Small intestine (tissue), 7 donors: ENCODE measurements around the gene KRT9. TPM values are rescaled to one million over a fixed set of nuclear protein-coding genes. Genes with fewer than 3 reads are reported as not detected.
"Not testable (repeated sequence)": the region's sequence is repeated elsewhere in the genome, so short reads cannot be mapped to it uniquely, and the experiment has no call there.

Experiments
- DNase-seq, 2 donors: peaks; one replicate each; pipeline versions ENCODE4 v3.0.0 to v3.0.0-alpha.2; 2013
- FAIRE-seq: peaks from 2 replicates; lab custom pipeline; 2012; peaks lifted over from hg19 to GRCh38; lab: Jason Lieb, UNC
- H3K27ac ChIP-seq, 3 donors: one replicate each; pipeline ENCODE4 v1.5.1; 2013; ENCODE audit warnings: low read length in 2 of 3, mild to moderate bottlenecking in 2 of 3, control low read depth in 1 of 3, inconsistent platforms in 1 of 3, low read depth in 1 of 3, moderate library complexity in 1 of 3
- H3K27me3 ChIP-seq, 3 donors: one replicate each; pipeline ENCODE4 v1.6.1; 2013; ENCODE audit warnings: low read length in 3 of 3, inconsistent platforms in 1 of 3; ENCODE audit not compliant: control insufficient read depth in 3 of 3, insufficient read depth in 3 of 3
- H3K36me3 ChIP-seq, 3 donors: one replicate each; pipeline ENCODE4 v1.6.1; 2013; ENCODE audit warnings: low read length in 3 of 3, inconsistent platforms in 1 of 3, low read depth in 1 of 3, mild to moderate bottlenecking in 1 of 3, moderate library complexity in 1 of 3; ENCODE audit not compliant: control insufficient read depth in 3 of 3, insufficient read depth in 2 of 3
- H3K4me1 ChIP-seq, 3 donors: one replicate each; pipeline ENCODE4 v1.6.1; 2013; ENCODE audit warnings: low read length in 2 of 3, inconsistent platforms in 1 of 3, low read depth in 1 of 3, mild to moderate bottlenecking in 1 of 3, moderate library complexity in 1 of 3; ENCODE audit not compliant: control insufficient read depth in 3 of 3, insufficient read depth in 2 of 3
- H3K4me3 ChIP-seq, 3 donors: one replicate each; pipeline ENCODE4 v1.5.1; 2013; ENCODE audit warnings: low read length in 3 of 3, control low read depth in 1 of 3, inconsistent platforms in 1 of 3, low read depth in 1 of 3, mild to moderate bottlenecking in 1 of 3, moderate library complexity in 1 of 3
- H3K9me3 ChIP-seq, 2 donors: one replicate each; pipeline ENCODE4 v1.6.1; 2013; ENCODE audit warnings: low read depth in 1 of 2, low read length in 1 of 2; ENCODE audit not compliant: control insufficient read depth in 2 of 2, insufficient read depth in 1 of 2
- WGBS, 3 donors: extraction: QIAGEN DNeasy Blood & Tissue Kit; methylation state at CpG; one replicate each; pipeline ENCODE4 v1.1.7; 2013; 5-methylcytosine and 5-hydroxymethylcytosine counted together
- polyA plus RNA-seq, 4 donors: library from polyadenylated mRNA; stranded (reverse) in 3 of 4; unstranded in 1 of 4; fragments of 200-250 nt in 3 of 4; fragments of 120-200 nt in 1 of 4; gene quantifications; one replicate each; pipeline versions ENCODE4 v1.2.1 to v1.2.3, GENCODE V29; 2013
- donor health status: healthy with polysubstance abuse.
- donor health status: control.
- donor health status: control.
- donor health status: Bipolar disorder and iron deficiency.
- donor health status: healthy.

Gene KRT9
- polyA plus RNA-seq, 4 donors: 0.15 TPM; not detected in 3

GRCh38 chr17:41610061-41610517 is 38.2 kb upstream of the KRT9 start:
- H3K27ac ChIP-seq, H3K9me3 ChIP-seq, FAIRE-seq, H3K36me3 ChIP-seq, H3K27me3 ChIP-seq, H3K4me3 ChIP-seq, H3K4me1 ChIP-seq: not testable (repeated sequence)
- DNase-seq: peak in 1 of 2 donors; percentile 33
- 11 to 33% (median 15%) methylated on average over 9 to 10 of the region's 10 CpGs for WGBS, 3 donors

- FAIRE-seq: not testable (repeated sequence)
Observed at GRCh38 chr17:41606930-41607329, 35.1 kb upstream of the KRT9 start.

DNA sequence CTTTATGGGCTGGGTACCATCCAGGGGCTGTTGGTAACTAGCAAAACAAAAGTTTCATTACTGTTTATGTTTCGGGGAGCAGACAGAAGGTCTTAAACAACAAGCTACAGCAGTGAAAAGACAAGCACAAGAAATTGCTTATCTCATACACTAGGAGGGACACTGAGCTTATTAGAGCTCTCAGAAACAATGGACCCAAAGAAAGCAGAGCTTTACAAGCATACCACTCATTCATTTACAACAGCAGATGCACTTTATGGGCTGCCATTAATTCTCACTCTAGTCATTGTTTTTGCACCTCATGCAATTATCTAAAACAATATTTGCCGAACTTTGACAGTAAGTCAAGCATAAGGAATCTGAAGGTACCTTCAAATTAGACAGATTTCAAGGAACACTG is 30.7 kb upstream of the KRT9 start:
- WGBS, 3 donors: 11 to 57% (median 31%) methylated on average over 2 of the region's 2 CpGs
- FAIRE-seq: no peak
- no peaks in the 10 kb centered on the region for H3K36me3 ChIP-seq

More at GRCh38 chr17:41606930-41607329, 35.1 kb upstream of the KRT9 start:
- not testable (repeated sequence) for DNase-seq, H3K4me1 ChIP-seq, H3K9me3 ChIP-seq, H3K36me3 ChIP-seq, H3K27ac ChIP-seq, H3K4me3 ChIP-seq, H3K27me3 ChIP-seq
- 65 to 93% (median 77%) methylated on average over 4 of the region's 4 CpGs for WGBS, 3 donors

DNA sequence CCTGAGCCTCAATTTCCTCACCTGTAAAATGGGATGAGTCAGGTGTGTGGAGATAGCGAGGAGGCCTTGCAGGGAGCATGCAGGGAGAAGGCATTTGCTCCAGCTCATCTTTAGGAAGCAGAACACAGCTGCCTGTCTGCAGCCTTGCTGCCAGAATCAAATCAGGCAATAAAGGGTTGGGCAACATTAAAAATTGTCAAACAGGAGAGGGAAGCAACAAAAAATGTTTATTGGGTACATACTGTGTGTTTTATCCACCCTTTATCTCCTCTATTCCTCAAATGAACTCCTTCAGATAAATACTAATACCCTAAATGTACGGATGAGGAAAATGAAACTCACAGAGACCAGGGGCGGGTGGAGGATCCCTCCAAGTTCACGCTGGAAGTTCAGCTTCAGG is 28.5 kb upstream of the KRT9 start:
- FAIRE-seq: no peak
- Histone ChIP-seq H3K36me3 (no peaks in the 10 kb centered on the region), H3K27me3 (peaks cover 0 to 2% (median 0%) of the 10 kb centered on the region in 3 donors), H3K4me3 (no peak overlapping the region), H3K9me3 (no peaks in the 10 kb centered on the region), H3K4me1 (no peaks in the 10 kb centered on the region), H3K27ac (no peak overlapping the region)
- 60 to 69% (median 64%) methylated on average over 4 of the region's 4 CpGs for whole genome bisulfite sequencing, 3 donors
- no peak for DNase-seq

More for the DNA sequence above, 30.7 kb upstream of the KRT9 start:
- Histone ChIP-seq H3K4me1 (no peaks in the 10 kb centered on the region), H3K9me3 (peaks cover 0 to 2% of the 10 kb centered on the region in 2 donors), H3K27ac (no peak overlapping the region), H3K27me3 (no peaks in the 10 kb centered on the region), H3K4me3 (no peak overlapping the region)
- DNase-seq: peak in 1 of 2 donors; percentile 23

GRCh38 chr17:41599680-41600079 is 27.8 kb upstream of the KRT9 start:
- Histone ChIP-seq H3K27me3 (peaks cover 0 to 6% (median 0%) of the 10 kb centered on the region in 3 donors), H3K27ac (no peak overlapping the region), H3K4me3 (no peak overlapping the region), H3K36me3 (no peaks in the 10 kb centered on the region), H3K4me1 (no peaks in the 10 kb centered on the region), H3K9me3 (no peaks in the 10 kb centered on the region)
- DNase-seq (no peak), FAIRE-seq (no peak)
- 17 to 44% (median 43%) methylated on average over 1 of the region's 1 CpG for WGBS, 3 donors

GRCh38 chr17:41595585-41595984 is 23.7 kb upstream of the KRT9 start:
- Histone ChIP-seq H3K9me3 (no peaks in the 10 kb centered on the region), H3K36me3 (no peaks in the 10 kb centered on the region), H3K4me1 (no peaks in the 10 kb centered on the region), H3K4me3 (no peak overlapping the region), H3K27me3 (peaks cover 0 to 13% (median 0%) of the 10 kb centered on the region in 3 donors), H3K27ac (no peak overlapping the region)
- DNase-seq (no peak), FAIRE-seq (no peak)
- 52 to 66% (median 53%) methylated on average over 8 of the region's 8 CpGs for WGBS, 3 donors

- DNase-seq: no peak
- no peak overlapping the region for H3K27ac ChIP-seq
- no peaks in the 10 kb centered on the region for H3K4me1 ChIP-seq
- 56 to 78% (median 67%) methylated on average over 3 of the region's 3 CpGs for WGBS, 3 donors
- no peak for FAIRE-seq
- no peaks in the 10 kb centered on the region for H3K9me3 ChIP-seq
- peaks cover 0 to 13% (median 0%) of the 10 kb centered on the region in 3 donors for H3K27me3 ChIP-seq
- H3K36me3 ChIP-seq: no peaks in the 10 kb centered on the region
- no peak overlapping the region for H3K4me3 ChIP-seq
Observed at GRCh38 chr17:41594363-41594915, 22.6 kb upstream of the KRT9 start.

DNA sequence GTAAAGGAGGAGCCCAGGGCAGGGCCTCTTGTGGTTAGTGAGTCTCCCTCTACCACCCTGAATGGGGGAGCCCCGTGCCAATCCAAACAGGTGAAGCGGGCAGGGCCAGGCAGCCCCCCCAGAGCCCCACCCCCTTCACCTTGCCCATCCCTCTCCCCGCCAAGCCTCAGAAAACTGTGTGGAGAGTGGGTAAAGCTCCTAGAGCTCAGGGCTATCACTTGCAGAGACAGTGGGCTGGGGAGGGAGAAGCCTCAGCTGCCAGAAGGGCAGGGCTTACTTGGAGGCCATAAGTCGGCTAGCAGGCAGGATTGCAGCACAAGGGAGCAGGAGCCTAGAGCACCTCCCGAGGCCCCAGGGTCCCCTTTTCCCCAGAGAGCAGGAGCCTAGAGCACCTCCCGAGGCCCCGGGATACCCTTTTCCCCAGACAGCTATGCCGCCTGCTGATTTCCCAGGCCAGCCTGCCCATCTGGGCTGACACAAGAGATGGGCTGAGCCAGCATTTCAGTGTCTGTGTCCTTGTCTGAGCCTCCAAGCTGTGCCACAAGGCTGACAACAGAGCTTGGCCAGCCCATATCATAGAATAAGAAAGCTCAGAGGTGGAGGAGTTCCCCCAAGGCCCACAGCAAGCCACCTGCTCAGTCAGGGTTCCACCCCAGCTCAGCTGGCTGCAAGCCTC is 21.6 kb upstream of the KRT9 start:
- WGBS, 3 donors: 40 to 74% (median 65%) methylated on average over 8 of the region's 8 CpGs
- Histone ChIP-seq H3K27me3 (peaks cover 0 to 13% (median 0%) of the 10 kb centered on the region in 3 donors), H3K9me3 (no peaks in the 10 kb centered on the region), H3K36me3 (no peaks in the 10 kb centered on the region), H3K4me1 (no peaks in the 10 kb centered on the region), H3K27ac (no peak overlapping the region), H3K4me3 (no peak overlapping the region)
- DNase-seq: no peak
- FAIRE-seq: no peak
